AG09319 (cell line): ENCODE data around the gene UBXN6.

Source experiments
- DNase-seq: peaks from one replicate; pipeline ENCODE4 v3.0.0-alpha.2; 2010; ENCODE audit warnings: low read depth; ENCODE audit errors: extremely low read depth
- TF ChIP-seq, protein P1 (sequence below): IDR thresholded peaks from 2 replicates; pipeline ENCODE4 v1.5.1; 2011; ENCODE audit warnings: low read depth, mild to moderate bottlenecking, inconsistent platforms, low read length, moderate library complexity

UBXN6 gene

DNA sequence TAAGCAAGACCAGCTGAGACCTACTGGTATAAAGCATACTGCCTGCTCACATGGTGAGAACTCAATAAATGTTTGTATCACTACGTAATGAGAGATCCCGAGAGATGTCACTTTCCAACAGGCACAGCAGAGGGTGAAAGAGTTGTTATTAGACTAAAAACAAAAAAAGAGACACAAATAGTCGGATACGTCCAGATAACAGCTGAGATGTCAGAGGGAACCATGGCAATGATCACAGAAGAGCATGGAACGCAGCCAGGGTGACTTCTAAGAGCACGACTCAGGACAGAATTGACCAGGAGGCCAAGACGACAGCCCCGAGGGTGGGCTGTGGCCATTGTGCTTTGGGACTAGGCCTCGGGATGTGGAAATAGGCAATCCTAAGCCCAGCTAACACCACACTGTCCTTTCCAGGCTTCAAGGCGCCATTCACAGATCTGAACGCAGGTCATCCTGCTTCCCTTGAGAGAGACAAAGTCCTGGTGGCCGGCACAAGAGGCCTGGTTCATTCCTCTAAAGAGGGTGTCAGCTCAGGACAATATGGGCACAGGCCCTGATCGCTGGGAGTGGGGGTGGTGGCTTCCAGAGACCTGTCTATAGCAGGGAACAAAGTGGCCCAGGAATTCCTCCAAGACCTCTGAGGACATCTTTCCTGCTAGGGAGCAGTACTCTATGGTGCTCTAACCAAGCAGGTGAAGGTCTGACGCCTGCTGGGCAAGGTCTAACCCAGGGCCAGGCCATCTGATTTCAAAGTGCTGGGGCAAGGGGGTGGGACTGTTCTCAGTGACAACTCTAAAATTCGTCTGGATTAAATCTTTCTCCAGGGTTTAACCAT, 60.4 kb downstream of the UBXN6 start:
- no peak for DNase-seq
- TF ChIP-seq, protein P1, sequence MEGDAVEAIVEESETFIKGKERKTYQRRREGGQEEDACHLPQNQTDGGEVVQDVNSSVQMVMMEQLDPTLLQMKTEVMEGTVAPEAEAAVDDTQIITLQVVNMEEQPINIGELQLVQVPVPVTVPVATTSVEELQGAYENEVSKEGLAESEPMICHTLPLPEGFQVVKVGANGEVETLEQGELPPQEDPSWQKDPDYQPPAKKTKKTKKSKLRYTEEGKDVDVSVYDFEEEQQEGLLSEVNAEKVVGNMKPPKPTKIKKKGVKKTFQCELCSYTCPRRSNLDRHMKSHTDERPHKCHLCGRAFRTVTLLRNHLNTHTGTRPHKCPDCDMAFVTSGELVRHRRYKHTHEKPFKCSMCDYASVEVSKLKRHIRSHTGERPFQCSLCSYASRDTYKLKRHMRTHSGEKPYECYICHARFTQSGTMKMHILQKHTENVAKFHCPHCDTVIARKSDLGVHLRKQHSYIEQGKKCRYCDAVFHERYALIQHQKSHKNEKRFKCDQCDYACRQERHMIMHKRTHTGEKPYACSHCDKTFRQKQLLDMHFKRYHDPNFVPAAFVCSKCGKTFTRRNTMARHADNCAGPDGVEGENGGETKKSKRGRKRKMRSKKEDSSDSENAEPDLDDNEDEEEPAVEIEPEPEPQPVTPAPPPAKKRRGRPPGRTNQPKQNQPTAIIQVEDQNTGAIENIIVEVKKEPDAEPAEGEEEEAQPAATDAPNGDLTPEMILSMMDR, result no peak
